GM18951 (cell line): Measurements from ENCODE around the gene SAMM50.

Experiments used
- POLR2A ChIP-seq: IDR thresholded peaks from 4 replicates; pipeline ENCODE4 v1.6.1; 2011; ENCODE audit warnings: mild to moderate bottlenecking; ENCODE audit not compliant: insufficient read length, insufficient read depth; ENCODE audit errors: extremely low read depth
- in situ Hi-C: fragments of 300-500 bp; cut with MboI; formaldehyde crosslinking; loops from one replicate; pipeline ENCODE4 v1.12.0; 2022; ENCODE audit warnings: low sequenced_read_pairs, mixed read lengths, inconsistent platforms; ENCODE audit not compliant: unreplicated experiment

Gene SAMM50

GRCh38 chr22:43976861-43977795, 21.9 kb downstream of the SAMM50 start:
- no peak for TF ChIP-seq POLR2A
- in situ Hi-C loops: no loop called here

- TF ChIP-seq POLR2A: no peak
- in situ Hi-C loops: no loop called here
Measured at GRCh38 chr22:43978558-43978957, 23.3 kb downstream of the SAMM50 start.

GRCh38 chr22:43980579-43980978, 25.3 kb downstream of the SAMM50 start:
- TF ChIP-seq POLR2A: no peak
- in situ Hi-C loops: no loop called here

GRCh38 chr22:43980996-43981395, 25.8 kb downstream of the SAMM50 start:
- in situ Hi-C loops: no loop called here
- no peak for TF ChIP-seq POLR2A

GRCh38 chr22:43983808-43984207, 28.6 kb downstream of the SAMM50 start:
- TF ChIP-seq POLR2A: no peak
- in situ Hi-C loops: no loop called here

GRCh38 chr22:43985532-43985931, 30.3 kb downstream of the SAMM50 start:
- in situ Hi-C loops: no loop called here

GRCh38 chr22:43988116-43988820, 33.0 kb downstream of the SAMM50 start:
- no peak for TF ChIP-seq POLR2A
- in situ Hi-C loops: no loop called here

More at GRCh38 chr22:43985532-43985931, 30.3 kb downstream of the SAMM50 start:
- TF ChIP-seq POLR2A: no peak

- no peak for TF ChIP-seq POLR2A
- in situ Hi-C loops: no loop called here
Measured at GRCh38 chr22:43988960-43989359, 33.7 kb downstream of the SAMM50 start.

- in situ Hi-C loops: no loop called here
- TF ChIP-seq POLR2A: no peak
Measured at GRCh38 chr22:43990044-43990443, 34.8 kb downstream of the SAMM50 start.

GRCh38 chr22:43991316-43992020, 36.2 kb downstream of the SAMM50 start:
- no peak for TF ChIP-seq POLR2A
- in situ Hi-C loops: no loop called here

- no peak for TF ChIP-seq POLR2A
- in situ Hi-C loops: no loop called here
Measured at GRCh38 chr22:43992331-43992821, 37.1 kb downstream of the SAMM50 start.

GRCh38 chr22:43993072-43993760, 38.0 kb downstream of the SAMM50 start:
- in situ Hi-C loops: no loop called here
- TF ChIP-seq POLR2A: no peak
